Superior temporal gyrus (tissue), 1 donor: Measurements from ENCODE around the gene SLC29A3.

Experiments used
- DNase-seq: peaks from one replicate; pipeline ENCODE4 v3.0.0-alpha.2; 2016; ENCODE audit errors: extremely low spot score

Gene SLC29A3

DNA sequence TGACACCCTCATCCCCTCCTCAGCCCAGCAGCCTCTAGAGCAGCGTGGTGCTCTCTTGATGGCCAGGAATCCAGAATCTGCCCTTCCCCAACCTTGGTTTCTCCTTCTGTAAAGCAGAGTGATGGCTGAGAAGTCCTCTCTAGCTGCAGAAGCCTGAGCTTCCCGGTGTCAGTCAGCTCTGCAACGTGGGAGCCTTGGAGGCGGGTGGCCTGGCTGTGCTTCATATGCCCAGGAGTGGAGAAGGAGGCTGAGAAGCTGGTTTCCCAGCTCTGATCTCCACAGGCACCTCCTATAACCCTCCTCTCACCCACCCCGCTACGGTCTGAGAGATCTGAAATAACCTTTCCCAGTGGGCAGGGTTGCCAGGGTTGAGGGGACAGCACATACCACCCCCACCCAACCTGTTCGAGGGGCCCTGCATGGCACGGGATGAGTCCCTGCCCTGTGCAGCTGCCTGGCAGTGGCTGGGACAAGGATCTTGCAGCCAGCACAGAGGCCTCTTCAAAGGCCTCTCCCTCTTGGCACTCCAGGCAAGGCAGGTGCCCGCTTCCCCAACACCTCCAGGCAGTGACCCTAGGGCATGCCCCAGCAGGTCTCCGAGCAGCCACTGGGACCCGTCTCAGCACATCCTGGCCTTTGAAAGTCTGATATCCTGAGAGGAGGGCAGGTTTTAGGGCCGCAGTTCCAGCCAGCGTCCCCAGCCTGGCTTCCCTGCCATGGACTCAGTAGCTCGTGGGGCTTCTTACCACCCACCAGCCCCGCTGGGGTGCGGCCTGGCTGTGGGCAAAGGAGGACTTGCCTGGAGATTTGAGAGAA lies 18.3 kb upstream of the SLC29A3 start:
- no peak for DNase-seq

DNA sequence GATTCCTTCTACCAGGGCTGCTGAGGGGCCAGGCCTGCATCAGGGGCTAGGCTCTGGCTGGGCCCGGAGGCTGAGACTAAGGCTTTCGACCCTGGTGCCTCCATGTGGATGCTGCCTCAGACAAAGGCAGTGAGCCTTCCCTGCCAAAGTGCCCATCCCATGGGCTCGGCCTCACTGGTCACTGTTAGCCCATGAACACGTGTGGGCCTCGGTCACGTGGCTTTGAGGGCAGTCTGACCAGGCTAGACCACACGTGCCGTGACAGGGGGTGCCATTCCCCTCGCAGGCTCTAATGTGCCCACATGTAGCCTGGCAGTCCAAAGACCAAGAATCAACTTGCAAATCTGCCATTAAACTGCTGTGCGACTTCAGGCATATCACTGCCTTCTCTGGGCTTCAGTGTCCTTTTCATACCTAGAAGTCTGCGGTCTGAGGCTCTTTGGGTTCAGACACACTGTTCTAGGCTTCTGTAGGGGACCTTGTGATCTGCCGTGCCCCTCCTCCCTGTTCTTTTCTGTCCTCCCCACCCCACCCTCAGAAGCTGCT lies 17.6 kb upstream of the SLC29A3 start:
- no peak for DNase-seq

DNA sequence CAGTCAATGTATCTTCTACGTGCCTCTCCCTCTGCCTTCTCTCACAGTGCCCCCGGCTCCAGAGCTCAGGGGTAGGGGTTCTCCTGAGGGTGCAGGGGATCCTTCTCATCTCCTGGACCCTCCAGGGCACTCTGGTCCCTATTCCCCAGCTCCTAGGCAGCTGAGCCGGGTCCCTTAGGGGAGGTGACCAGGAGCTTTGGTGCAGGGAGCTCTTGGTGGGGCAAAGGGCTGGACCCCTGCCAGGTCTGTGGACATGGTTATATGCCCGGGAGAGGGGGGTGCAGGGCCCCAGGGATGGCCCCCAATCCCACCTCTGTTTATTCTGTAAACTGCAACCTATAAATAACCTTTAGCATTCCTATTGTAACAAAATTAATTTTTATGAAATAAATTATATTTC lies 16.6 kb upstream of the SLC29A3 start:
- no peak for DNase-seq

- DNase-seq, result peak; percentile 60
Measured at GRCh38 chr10:71302874-71303568, 16.0 kb upstream of the SLC29A3 start.

GRCh38 chr10:71303569-71303907 lies 15.5 kb upstream of the SLC29A3 start:
- no peak for DNase-seq

DNA sequence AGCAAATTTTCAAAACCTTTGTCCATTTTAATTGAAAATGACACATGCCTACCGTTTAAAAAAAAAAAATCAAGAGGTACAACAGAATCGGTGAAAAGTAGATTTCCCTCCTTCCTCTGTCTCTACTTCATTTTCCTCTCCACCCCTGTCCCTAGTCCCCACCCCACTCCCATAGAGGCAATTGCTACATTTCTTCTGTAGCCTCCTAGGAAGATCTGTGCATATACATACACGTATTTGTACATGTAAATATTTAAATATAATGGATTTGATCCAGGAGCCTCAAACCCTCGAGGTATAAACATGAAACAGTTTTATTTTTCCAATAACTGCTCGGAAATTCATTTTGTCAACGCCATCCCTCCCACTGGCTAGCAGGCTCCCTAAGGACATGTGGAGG lies 14.1 kb upstream of the SLC29A3 start:
- DNase-seq, result no peak

DNA sequence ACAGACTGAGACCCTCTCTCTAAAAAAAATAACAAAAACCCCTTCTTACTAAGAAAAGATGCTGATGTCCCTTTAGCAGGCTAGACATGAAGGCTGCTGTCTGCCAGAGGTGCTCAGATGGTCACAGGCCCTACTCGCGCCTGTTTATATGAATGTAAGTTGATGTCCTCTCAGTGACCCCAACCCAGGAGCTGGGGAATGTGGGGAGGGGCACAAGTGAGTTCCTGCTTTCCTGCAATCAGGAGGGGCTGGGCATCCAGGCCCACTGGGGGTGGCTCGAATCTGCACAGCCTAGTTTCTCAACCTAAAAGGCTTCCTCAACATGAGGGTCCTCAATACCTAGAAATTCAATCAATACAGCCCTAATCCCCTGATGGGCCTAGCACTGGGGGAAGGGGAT lies 12.1 kb upstream of the SLC29A3 start:
- no peak for DNase-seq

DNA sequence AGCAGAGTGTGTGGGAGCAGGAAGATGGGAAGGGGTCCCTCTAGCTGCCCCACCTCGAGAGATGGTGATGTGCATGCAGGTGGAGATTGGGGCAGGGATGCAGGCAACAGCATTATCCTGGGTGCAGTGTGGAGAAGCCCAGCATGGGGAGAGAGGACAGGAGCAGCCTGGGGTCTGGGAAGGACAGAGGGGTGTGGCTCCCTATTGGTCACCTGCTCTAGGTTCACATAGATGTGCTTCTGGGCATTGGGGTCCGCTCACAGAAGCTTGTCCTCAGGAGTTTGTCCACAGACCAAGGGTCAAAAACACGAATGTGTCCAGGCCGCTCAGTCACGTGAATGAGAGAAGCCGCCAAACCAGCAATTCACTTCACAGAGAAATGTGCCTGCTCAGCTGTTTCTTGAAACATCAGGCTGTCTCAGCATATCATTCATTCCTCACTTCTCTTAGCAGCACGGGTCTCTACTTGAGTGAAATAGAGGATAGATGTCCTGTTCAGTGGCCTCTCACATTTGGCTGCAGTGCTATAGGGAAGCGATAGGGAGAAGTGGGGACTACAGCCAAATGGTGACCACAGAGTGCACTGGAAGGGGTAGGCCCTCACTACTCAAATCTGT lies 11.5 kb upstream of the SLC29A3 start:
- no peak for DNase-seq

- DNase-seq, result no peak
Measured at GRCh38 chr10:71308244-71308643, 10.8 kb upstream of the SLC29A3 start.

DNA sequence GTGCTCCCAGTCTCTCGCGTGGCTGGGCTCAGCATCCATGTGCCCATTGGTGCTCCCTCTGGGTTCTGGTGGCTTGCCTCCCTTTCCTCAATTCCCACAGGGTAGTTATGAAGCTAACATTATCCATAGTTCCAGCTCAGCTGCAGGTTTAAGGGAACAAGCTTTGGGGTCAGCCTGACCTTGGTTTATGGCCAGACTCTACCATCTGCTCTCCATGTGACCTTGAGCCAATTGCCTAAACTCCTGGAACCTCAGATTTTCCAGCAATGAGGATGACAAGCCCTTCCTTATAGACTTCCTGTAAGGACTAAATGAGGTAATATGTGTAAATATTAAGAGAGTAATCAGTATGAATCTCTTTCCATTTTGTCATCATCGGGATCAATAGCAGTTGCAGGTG lies 10.1 kb upstream of the SLC29A3 start:
- DNase-seq, result no peak

- no peak for DNase-seq
Measured at GRCh38 chr10:71309919-71310318, 9.1 kb upstream of the SLC29A3 start.

DNA sequence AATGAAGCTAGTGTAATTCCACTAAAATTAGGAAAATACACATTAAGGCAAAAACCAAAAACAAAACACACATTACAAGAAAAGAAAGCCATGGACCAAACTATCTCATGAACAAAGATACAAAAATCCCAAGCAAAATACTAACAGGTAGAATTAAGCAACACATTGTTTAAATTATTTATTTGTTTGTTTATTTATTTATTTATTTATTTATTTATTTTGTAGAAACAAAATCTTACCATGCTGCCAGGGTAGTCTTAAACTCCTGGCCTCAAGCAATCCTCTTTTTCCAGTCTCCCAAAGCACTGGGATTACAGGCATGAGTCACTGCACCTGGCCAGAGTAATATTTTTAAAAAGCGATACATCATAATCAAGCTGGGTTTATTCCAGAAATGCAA lies 6.8 kb upstream of the SLC29A3 start:
- no peak for DNase-seq

GRCh38 chr10:71312811-71313789 lies 6.0 kb upstream of the SLC29A3 start:
- peak; percentile 71 for DNase-seq

- peak; percentile 82 for DNase-seq
Measured at GRCh38 chr10:71314028-71314693, 4.9 kb upstream of the SLC29A3 start.

DNA sequence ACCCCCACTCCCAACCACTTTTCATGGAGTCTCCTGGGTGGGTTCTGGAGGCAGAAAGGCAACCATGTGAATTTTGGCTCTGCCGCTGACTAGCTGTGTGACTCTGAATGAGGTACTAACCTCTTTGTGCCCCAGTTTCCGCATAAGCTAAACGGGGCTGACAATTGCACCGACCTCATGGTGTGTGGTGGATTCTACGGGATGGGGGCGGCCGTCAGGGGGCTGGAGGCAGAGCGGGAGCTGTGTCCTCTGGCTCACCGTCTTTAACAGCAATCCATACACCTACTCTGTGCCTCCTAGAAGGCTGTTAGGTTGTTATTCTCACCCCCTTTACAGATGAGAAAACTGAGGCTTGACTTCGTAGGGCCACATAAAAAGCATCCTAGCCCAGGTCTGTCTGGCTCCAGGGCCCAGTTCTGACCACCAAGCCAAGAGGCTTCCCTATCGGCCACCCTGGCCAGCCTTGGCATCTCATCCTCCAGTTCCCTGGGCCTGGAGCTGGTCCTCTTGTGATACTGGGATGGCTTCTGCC lies 4.3 kb upstream of the SLC29A3 start:
- DNase-seq, result no peak

GRCh38 chr10:71316056-71316785 lies 2.8 kb upstream of the SLC29A3 start:
- peak; percentile 27 for DNase-seq

DNA sequence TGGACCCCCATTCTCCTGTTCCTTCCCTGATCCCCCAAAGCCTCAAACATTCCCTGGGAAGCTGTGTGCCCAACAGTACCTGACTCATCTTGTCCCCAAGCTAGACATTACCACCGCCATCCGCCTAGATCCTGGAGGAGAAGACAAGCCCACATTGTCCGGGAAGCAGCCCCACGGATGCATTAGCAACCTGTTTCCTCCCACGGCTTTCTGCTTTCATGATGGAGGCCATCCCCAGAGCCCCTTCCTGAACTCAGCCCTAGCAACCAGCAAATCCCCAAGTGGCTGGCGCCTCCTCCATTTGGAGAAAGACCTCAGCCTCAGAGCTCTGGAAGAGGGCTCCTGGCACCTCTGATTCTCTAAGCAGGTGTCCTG lies 2.3 kb upstream of the SLC29A3 start:
- DNase-seq, result no peak

GRCh38 chr10:71317739-71318138 lies 1.3 kb upstream of the SLC29A3 start:
- no peak for DNase-seq

- DNase-seq, result no peak
Measured at GRCh38 chr10:71319800-71320392, 837 bp downstream of the SLC29A3 start.

GRCh38 chr10:71320592-71320991 lies 1.5 kb downstream of the SLC29A3 start:
- DNase-seq, result no peak
